Measurements from ENCODE around the gene MAGEE1. TPM values are rescaled to one million over a fixed set of nuclear protein-coding genes. Genes with fewer than 3 reads are reported as not detected.

MAGEE1 gene
- total RNA-seq: 1 to 10 TPM in 1 of 2 donors, under 1 TPM in 1; 0.79 to 1.9 TPM
- polyA plus RNA-seq (ENCODE audit: insufficient read depth, low read depth, low replicate concordance): 1.8 TPM
- long read RNA-seq, donor 1, transcript MAGEE1-201 (1 exons, 3,630 nt): major isoform, 12 of 12 reads
- long read RNA-seq, donor 1, partial matches to known transcripts: 0 of 12 reads
- long read RNA-seq, donor 1, other reads (novel, unspliced or antisense): 0 of 12 reads
- long read RNA-seq, donor 2, transcript MAGEE1-201 (1 exons, 3,630 nt): major isoform, 5 of 5 reads
- long read RNA-seq, donor 2, partial matches to known transcripts: 0 of 5 reads
- long read RNA-seq, donor 2, other reads (novel, unspliced or antisense): 0 of 5 reads

GRCh38 chrX:76427560-76428242 lies at the start of gene MAGEE1:
Gene MAGEE1 (plus strand): TSS chrX:76427710. CDS start chrX:76427931, 221 bp downstream.
- Histone ChIP-seq H3K27ac (no peak within 1 kb of the TSS), H3K27me3 (no peaks in the 10 kb centered on the region), H3K9me3 (no peaks in the 10 kb centered on the region), H3K4me3 (peak within 1 kb of the TSS; percentile 56 to 66), H3K4me1 (no peaks in the 10 kb centered on the region), H3K36me3 (ENCODE audit: low read depth, missing control alignments) (no peaks in the 10 kb centered on the region)
- no peak for TF ChIP-seq POLR2A (IDR thresholded peaks at IDR 0.05)
- TF ChIP-seq, protein P1, sequence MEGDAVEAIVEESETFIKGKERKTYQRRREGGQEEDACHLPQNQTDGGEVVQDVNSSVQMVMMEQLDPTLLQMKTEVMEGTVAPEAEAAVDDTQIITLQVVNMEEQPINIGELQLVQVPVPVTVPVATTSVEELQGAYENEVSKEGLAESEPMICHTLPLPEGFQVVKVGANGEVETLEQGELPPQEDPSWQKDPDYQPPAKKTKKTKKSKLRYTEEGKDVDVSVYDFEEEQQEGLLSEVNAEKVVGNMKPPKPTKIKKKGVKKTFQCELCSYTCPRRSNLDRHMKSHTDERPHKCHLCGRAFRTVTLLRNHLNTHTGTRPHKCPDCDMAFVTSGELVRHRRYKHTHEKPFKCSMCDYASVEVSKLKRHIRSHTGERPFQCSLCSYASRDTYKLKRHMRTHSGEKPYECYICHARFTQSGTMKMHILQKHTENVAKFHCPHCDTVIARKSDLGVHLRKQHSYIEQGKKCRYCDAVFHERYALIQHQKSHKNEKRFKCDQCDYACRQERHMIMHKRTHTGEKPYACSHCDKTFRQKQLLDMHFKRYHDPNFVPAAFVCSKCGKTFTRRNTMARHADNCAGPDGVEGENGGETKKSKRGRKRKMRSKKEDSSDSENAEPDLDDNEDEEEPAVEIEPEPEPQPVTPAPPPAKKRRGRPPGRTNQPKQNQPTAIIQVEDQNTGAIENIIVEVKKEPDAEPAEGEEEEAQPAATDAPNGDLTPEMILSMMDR (IDR thresholded peaks at IDR 0.05): no peak
- intact Hi-C loops (cut with DNase I; ENCODE audit: low total_unique reads): no loop called here
- peak; percentile 75 for DNase-seq
- WGBS, 2 donors: 0% methylated on average over 32 of the region's 42 CpGs; no CpG with 5 or more reads in 1 of the 2 donors

GRCh38 chrX:76398970-76399369 lies 28.5 kb upstream of the MAGEE1 start:
- TF ChIP-seq, protein P1 (IDR thresholded peaks at IDR 0.05): no peak
- no peak for TF ChIP-seq POLR2A (IDR thresholded peaks at IDR 0.05)
- Histone ChIP-seq H3K4me3 (no peak overlapping the region), H3K27me3 (no peaks in the 10 kb centered on the region), H3K4me1 (no peaks in the 10 kb centered on the region), H3K27ac (no peak overlapping the region), H3K36me3 (ENCODE audit: low read depth, missing control alignments) (no peaks in the 10 kb centered on the region), H3K9me3 (no peaks in the 10 kb centered on the region)
- DNase-seq: no peak
- intact Hi-C loops (cut with DNase I; ENCODE audit: low total_unique reads): no loop called here

DNA sequence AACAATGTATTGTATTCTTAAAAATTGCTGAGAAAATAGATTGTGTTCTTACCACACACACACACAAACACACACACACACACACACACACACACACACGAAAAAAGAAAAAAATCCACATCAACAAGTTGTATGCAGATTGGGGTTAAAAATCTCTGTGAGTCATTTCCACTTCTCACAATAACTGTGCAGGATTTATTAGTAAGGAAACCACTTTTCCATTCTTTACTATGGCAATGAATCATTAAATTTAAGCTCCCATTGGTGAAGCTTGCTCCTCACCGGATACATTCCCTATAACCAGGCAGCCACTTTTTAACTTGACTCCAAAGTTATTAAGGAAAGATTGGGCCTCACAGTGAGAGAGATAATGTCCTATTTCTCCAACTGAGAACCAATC lies 19.7 kb upstream of the MAGEE1 start:
- no peaks in the 10 kb centered on the region for H3K9me3 ChIP-seq
- H3K27me3 ChIP-seq: no peaks in the 10 kb centered on the region
- H3K4me1 ChIP-seq: no peaks in the 10 kb centered on the region
- DNase-seq: no peak
- no peaks in the 10 kb centered on the region for H3K36me3 ChIP-seq (ENCODE audit: low read depth, missing control alignments)
- intact Hi-C loops (cut with DNase I; ENCODE audit: low total_unique reads): no loop called here
- H3K4me3 ChIP-seq: no peak overlapping the region
- H3K27ac ChIP-seq: no peak overlapping the region
- no peak for TF ChIP-seq POLR2A (IDR thresholded peaks at IDR 0.05)
- TF ChIP-seq, protein P1 (IDR thresholded peaks at IDR 0.05): no peak
- 44 to 45% methylated on average over 2 of the region's 2 CpGs for WGBS, 2 donors

DNA sequence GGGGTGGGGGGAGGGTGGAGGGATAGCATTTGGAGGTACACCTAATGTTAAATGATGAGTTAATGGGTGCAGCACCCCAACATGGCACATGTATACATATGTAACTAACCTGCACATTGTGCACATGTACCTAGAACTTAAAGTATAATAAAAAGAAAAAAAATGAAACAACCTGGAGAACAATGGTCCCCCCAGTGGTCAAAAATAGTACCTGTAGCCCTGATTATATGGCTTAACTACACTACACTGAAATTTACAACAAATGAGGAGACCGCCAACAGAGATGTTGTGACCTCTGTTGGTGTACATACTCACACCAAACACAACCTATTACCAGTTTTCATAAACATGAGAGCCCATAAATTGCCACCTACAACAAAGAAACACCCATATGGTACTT lies 7.3 kb upstream of the MAGEE1 start:
- 67 to 75% methylated on average over 1 of the region's 1 CpG for WGBS, 2 donors
- TF ChIP-seq, protein P1 (IDR thresholded peaks at IDR 0.05): no peak
- TF ChIP-seq POLR2A (IDR thresholded peaks at IDR 0.05): no peak
- no peaks in the 10 kb centered on the region for H3K4me1 ChIP-seq
- H3K36me3 ChIP-seq (ENCODE audit: low read depth, missing control alignments): no peaks in the 10 kb centered on the region
- H3K27ac ChIP-seq: no peak overlapping the region
- H3K4me3 ChIP-seq: no peak overlapping the region
- intact Hi-C loops (cut with DNase I; ENCODE audit: low total_unique reads): no loop called here
- H3K9me3 ChIP-seq: no peaks in the 10 kb centered on the region
- DNase-seq: no peak
- H3K27me3 ChIP-seq: no peaks in the 10 kb centered on the region

All from testis (tissue), 5 donors.